ENCODE results near the gene PCIF1. TPM values are rescaled to one million over a fixed set of nuclear protein-coding genes. Genes with fewer than 3 reads are reported as not detected.
A peak's percentile ranks its signal among the peaks of the same experiment; 100 is the strongest.

PCIF1 gene
- total RNA-seq, 1 donor from 2014 or later, result 9.5 TPM

GRCh38 chr20:45981261-45981660 is 46.8 kb downstream of the PCIF1 start:
- Mint-ChIP-seq H3K27ac (no peak overlapping the region), H3K4me3 (no peak overlapping the region), H3K36me3 (no peaks in the 10 kb centered on the region), H3K27me3 (ENCODE audit: insufficient read depth, low read depth) (no peaks in the 10 kb centered on the region), H3K4me1 (no peaks in the 10 kb centered on the region), H3K9me3 (no peaks in the 10 kb centered on the region)
- no peak for TF ChIP-seq EZH2 (IDR thresholded peaks at IDR 0.05)
- TF ChIP-seq EZH2phosphoT487 (IDR thresholded peaks at IDR 0.05), result no peak
- TF ChIP-seq CTCF (IDR thresholded peaks at IDR 0.05), result no peak
- H3K27me3 ChIP-seq, result peaks cover 8% of the 10 kb centered on the region
- no peaks in the 10 kb centered on the region for H3K79me2 ChIP-seq (ENCODE audit: low read depth)
- H3K36me3 ChIP-seq, result no peaks in the 10 kb centered on the region
- H2AFZ ChIP-seq (replicated peaks), result no peak overlapping the region
- no peak overlapping the region for H3K27ac ChIP-seq
- DNase-seq (ENCODE audit: low spot score), result no peak
- no peak overlapping the region for H3K9ac ChIP-seq
- no peak overlapping the region for H3K4me2 ChIP-seq
- H3K4me3 ChIP-seq, result no peak overlapping the region
- H3K4me1 ChIP-seq, result no peaks in the 10 kb centered on the region
- no peaks in the 10 kb centered on the region for H4K20me1 ChIP-seq (ENCODE audit: low read depth)
- no peaks in the 10 kb centered on the region for H3F3A ChIP-seq (ENCODE audit: low read depth)
- H3K9me3 ChIP-seq (ENCODE audit: low read depth), result no peaks in the 10 kb centered on the region

- H3K79me2 ChIP-seq (ENCODE audit: low read depth), result no peaks in the 10 kb centered on the region
- H4K20me1 ChIP-seq (ENCODE audit: low read depth), result no peaks in the 10 kb centered on the region
- peaks cover 4% of the 10 kb centered on the region for H3F3A ChIP-seq (ENCODE audit: low read depth)
- Mint-ChIP-seq H3K36me3 (no peaks in the 10 kb centered on the region), H3K9me3 (no peaks in the 10 kb centered on the region), H3K27me3 (ENCODE audit: insufficient read depth, low read depth) (peaks cover 2% of the 10 kb centered on the region), H3K4me1 (no peaks in the 10 kb centered on the region), H3K4me3 (no peak overlapping the region), H3K27ac (no peak overlapping the region)
- H3K9me3 ChIP-seq (ENCODE audit: low read depth), result no peaks in the 10 kb centered on the region
- no peak for DNase-seq (ENCODE audit: low spot score)
- no peaks in the 10 kb centered on the region for H3K36me3 ChIP-seq
- no peak overlapping the region for H3K4me2 ChIP-seq
- no peak overlapping the region for H3K27ac ChIP-seq
- H3K27me3 ChIP-seq, result peaks cover 6% of the 10 kb centered on the region
- no peaks in the 10 kb centered on the region for H3K4me1 ChIP-seq
- H2AFZ ChIP-seq (replicated peaks), result peak overlapping the region; percentile 27
- H3K4me3 ChIP-seq, result no peak overlapping the region
- H3K9ac ChIP-seq, result no peak overlapping the region
- no peak for TF ChIP-seq EZH2 (IDR thresholded peaks at IDR 0.05)
- no peak for TF ChIP-seq CTCF (IDR thresholded peaks at IDR 0.05)
- no peak for TF ChIP-seq EZH2phosphoT487 (IDR thresholded peaks at IDR 0.05)
Observed at GRCh38 chr20:45983279-45983743, 48.8 kb downstream of the PCIF1 start.

GRCh38 chr20:45985573-45985972 is 51.1 kb downstream of the PCIF1 start:
- no peaks in the 10 kb centered on the region for H3K79me2 ChIP-seq (ENCODE audit: low read depth)
- no peak overlapping the region for H3K9ac ChIP-seq
- no peak overlapping the region for H3K27ac ChIP-seq
- no peaks in the 10 kb centered on the region for H4K20me1 ChIP-seq (ENCODE audit: low read depth)
- no peaks in the 10 kb centered on the region for H3K4me1 ChIP-seq
- H2AFZ ChIP-seq (replicated peaks), result no peak overlapping the region
- Mint-ChIP-seq H3K9me3 (no peaks in the 10 kb centered on the region), H3K27ac (no peak overlapping the region), H3K4me1 (no peaks in the 10 kb centered on the region), H3K27me3 (ENCODE audit: insufficient read depth, low read depth) (peaks cover 2% of the 10 kb centered on the region), H3K36me3 (no peaks in the 10 kb centered on the region), H3K4me3 (no peak overlapping the region)
- H3K36me3 ChIP-seq, result no peaks in the 10 kb centered on the region
- H3K4me3 ChIP-seq, result no peak overlapping the region
- TF ChIP-seq CTCF (IDR thresholded peaks at IDR 0.05), result no peak
- TF ChIP-seq EZH2 (IDR thresholded peaks at IDR 0.05), result no peak
- no peak for TF ChIP-seq EZH2phosphoT487 (IDR thresholded peaks at IDR 0.05)
- H3F3A ChIP-seq (ENCODE audit: low read depth), result peaks cover 4% of the 10 kb centered on the region
- no peak for DNase-seq (ENCODE audit: low spot score)
- no peaks in the 10 kb centered on the region for H3K27me3 ChIP-seq
- H3K9me3 ChIP-seq (ENCODE audit: low read depth), result no peaks in the 10 kb centered on the region
- no peak overlapping the region for H3K4me2 ChIP-seq
